ENCODE results near the gene NPIPA1.
"Not testable (repeated sequence)": the region's sequence is repeated elsewhere in the genome, so short reads cannot be mapped to it uniquely, and the experiment has no call there.

- TF ChIP-seq POLR2A (IDR thresholded peaks at IDR 0.05), result not testable (repeated sequence)
- TF ChIP-seq, protein P1, sequence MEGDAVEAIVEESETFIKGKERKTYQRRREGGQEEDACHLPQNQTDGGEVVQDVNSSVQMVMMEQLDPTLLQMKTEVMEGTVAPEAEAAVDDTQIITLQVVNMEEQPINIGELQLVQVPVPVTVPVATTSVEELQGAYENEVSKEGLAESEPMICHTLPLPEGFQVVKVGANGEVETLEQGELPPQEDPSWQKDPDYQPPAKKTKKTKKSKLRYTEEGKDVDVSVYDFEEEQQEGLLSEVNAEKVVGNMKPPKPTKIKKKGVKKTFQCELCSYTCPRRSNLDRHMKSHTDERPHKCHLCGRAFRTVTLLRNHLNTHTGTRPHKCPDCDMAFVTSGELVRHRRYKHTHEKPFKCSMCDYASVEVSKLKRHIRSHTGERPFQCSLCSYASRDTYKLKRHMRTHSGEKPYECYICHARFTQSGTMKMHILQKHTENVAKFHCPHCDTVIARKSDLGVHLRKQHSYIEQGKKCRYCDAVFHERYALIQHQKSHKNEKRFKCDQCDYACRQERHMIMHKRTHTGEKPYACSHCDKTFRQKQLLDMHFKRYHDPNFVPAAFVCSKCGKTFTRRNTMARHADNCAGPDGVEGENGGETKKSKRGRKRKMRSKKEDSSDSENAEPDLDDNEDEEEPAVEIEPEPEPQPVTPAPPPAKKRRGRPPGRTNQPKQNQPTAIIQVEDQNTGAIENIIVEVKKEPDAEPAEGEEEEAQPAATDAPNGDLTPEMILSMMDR (IDR thresholded peaks at IDR 0.05), result not testable (repeated sequence)
Measured at GRCh38 chr16:14988661-14989191, 51.5 kb downstream of the NPIPA1 start.

All from ovary (tissue), 3 donors.